GM18517 (cell line): Measurements from ENCODE around the gene CFAP206.
"Not testable (repeated sequence)": the region's sequence is repeated elsewhere in the genome, so short reads cannot be mapped to it uniquely, and the experiment has no call there.

ENCODE experiments used
- ATAC-seq: cut with Tn5 transposase; IDR thresholded peaks from one replicate; pipeline ENCODE4 v1.9.1; 2021; ENCODE audit warnings: mild to moderate bottlenecking, moderate library complexity; ENCODE audit not compliant: unreplicated experiment

CFAP206 gene

DNA sequence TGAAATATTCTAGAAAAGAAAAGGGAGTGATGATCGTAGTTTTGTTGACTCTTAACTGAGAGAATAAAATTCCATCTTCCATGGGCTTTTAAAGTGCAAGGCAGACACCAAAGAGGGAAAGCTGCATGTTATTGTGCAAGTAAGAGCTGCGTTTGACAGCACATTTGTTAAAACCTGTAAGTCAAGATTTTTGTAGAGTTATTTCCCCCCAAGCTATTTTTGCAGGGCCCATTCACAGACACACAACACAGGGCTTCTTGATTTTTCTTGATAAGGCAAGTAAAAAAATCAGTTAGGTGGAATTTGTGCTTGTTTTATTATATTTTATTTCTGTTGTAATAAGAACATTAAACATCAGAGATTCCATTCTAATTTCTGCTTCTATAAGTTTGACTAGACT, 13.8 kb downstream of the CFAP206 start:
- no peak for ATAC-seq

DNA sequence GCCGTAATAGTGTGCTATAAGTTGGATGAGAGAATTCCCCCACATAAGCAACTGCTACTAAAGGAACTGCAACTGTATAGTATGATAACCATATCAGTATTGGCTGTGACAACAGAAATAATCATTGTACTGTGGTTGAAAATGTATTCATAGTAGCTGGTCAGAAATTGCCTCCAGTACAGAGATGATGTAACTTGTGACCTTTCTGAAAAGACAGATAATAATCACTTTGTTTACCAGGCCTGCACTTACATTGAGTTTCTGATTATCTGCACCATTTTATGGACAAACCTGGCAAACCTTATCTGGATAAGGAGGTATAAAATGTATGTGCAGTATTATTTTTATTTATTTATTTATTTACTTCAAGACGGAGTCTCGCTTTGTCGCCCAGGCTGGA, 19.0 kb downstream of the CFAP206 start:
- ATAC-seq: no peak

DNA sequence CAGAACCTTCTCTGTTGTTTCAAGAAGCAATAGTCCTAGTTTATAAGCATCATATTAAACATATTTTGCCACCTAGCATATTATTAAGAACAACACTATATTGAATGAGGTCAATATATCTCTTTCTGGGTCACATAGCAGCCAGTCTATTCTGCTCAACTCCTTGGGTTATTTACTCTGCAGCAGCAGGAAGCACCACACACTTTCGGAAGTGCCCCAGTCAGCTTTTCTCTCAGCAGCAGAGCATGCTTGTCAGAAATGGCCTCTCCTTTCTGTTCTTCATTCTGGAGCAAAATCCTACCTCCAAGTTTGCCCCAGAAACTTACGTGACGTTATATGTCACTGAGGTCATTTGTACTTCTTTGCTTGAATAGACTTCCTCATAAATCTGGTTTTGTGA, 22.7 kb downstream of the CFAP206 start:
- ATAC-seq: no peak

DNA sequence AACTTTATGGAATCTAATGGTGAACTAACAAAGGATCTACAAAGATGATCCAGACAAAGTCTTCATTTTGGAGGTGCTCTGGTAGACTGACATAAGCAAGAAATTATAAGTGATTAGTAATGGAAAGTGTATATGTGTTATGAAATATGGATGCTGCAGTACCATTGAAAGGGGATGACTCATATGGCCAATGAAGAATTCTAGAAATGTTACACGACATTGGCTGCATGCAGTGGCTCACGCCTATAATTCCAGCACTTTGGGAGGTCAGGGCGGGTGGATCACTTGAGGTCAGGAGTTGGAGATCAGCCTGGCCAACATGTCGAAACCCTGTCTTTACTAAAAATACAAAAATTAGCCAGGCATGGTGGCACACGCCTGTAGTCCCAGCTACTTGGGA, 23.5 kb downstream of the CFAP206 start:
- no peak for ATAC-seq

DNA sequence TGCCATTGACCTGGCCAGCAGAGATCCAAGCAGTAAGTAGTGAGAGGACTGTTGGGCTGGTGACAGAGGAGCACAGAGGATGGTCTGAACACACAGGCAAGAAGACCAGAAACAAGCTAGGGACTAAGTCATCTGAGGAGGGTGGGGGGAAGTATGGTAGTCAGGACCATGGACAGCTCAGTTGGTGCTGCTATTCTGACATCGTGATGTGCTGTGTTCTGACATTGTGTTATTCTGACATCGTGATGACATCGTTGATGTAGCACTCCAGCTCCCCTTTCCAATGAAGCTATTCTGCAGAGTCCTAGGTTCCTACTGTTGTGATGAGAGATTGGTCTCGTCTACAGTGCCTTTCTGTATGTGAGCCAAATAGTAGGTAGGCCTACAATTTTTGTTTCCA, 28.7 kb downstream of the CFAP206 start:
- ATAC-seq: no peak

DNA sequence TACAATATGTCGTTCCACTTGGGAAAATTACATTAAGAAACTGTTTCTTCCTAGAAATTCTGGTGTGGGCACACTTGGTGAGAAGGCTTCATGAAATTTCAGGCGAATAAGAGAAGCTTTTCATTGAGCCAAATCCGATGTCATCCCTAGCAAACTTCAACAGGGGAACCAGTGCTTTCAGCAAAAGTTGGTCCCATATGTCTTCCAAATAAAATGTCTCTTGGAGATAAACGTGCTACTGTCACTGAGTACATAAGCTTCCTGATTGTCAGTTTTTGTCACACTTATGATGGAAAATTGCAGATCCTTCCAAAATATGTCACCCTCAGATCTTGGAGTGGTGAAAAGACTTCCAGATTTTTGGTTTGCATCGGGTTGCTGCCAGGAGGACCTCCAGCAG, 33.9 kb downstream of the CFAP206 start:
- ATAC-seq: no peak

DNA sequence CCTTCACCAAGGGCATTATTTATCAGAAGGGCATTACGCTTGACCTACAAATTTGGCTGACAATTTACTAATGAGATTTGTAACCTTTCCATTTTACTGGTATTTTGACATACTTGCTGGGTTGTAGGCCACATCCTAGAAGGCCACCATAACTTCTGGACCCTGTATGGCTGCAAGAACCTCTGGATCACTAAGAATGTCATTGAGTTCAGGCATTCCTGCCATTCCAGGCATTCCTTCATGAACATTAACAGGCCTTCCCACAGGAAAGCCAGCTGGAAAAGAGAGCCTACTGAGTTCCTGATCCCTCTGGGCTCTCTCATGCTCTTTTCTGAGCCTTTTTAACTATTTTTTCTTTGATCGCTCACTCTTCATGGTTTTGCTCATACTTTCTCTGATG, 36.6 kb downstream of the CFAP206 start:
- ATAC-seq: no peak

DNA sequence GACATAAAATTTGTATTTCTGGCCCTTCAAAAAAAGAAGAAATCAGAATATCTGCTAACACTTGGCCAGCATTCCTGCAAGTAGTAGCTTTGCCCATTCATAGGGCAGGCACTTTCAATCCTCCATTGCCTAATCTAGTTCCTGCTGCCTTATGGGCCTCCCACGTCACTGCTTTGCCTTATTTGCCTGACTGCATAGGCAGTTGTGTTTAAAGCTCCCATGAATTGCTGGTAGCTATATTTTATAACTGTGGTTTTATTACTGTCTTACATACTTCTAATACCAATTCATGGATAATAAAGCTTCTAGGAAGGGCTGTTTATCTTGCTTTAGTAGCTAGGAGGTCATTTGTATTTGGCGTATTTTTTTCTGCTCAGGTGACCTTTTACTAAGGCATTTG, 57.3 kb downstream of the CFAP206 start:
- ATAC-seq: no peak

DNA sequence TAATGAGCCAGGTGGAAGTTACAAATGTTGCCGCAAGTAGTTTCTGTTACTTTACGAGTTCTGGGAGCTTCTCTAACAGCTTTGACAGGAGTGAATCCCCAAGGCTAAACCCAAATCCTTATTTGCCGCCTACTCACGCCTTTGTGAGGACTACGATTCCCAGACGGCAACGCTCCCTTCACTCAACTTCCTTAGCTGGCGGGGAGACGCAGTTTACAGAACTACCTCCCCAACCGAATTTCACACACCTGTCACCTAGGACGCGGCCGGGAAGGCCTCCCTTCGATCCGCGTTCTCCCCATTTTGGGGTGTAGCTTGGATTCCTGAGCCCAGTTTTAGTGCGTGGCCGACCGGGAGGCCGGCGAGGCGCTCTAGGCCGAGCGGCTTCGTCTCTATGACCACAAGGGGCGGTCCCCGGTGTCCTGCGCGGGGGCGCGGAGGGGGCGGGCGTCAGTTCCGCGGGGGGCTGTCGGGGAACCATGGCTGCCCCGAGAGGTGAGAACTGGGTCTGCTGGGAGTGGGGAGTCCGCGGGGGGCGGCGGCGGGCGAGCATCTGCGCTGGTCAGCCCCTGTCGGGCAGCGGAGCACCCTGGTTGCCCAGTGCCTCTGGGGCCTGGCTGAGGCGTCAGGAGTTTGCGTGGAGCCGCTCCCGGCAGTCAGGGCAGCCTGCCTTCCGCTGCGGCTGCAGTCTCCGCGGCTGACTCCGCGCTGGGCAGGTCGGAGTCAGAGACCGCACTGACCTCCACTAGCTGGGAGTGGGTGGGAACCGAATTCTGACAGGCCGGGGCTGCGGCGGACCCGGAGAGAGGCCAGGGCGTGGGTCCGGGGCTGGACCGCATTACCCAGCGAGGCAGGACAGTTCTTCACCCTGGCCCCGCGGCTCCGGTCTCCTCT, 65.0 kb downstream of the CFAP206 start, which contains the start of gene SLC35A1:
TSS of gene SLC35A1 (plus strand) at position 450 of the 894 bp plus-strand sequence. CDS start at position 480, 30 bp downstream.
- peak; percentile 92 for ATAC-seq

DNA sequence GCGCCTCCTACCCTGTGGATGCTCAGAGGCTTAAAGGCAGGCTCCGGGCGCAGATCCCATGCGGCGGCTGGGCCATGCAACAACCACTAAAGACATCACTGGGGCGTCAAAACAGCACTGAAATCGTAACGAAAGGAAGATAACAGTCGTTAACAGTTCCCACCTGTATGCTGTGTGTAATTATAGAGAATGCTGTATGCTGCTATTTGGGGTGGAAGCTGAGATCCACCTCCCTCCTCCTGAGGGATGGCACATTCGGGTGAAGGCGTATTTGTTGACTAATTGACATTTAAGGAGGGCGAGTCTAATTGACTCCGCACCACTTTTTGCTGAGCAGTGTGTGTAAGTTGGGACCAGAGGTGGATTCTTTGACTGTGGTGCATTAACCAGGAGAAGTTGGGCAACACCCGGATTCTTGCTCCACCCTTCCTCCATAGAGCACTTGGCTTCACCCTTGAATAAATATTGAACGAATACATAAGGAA, 65.7 kb downstream of the CFAP206 start:
- peak; percentile 62 for ATAC-seq

DNA sequence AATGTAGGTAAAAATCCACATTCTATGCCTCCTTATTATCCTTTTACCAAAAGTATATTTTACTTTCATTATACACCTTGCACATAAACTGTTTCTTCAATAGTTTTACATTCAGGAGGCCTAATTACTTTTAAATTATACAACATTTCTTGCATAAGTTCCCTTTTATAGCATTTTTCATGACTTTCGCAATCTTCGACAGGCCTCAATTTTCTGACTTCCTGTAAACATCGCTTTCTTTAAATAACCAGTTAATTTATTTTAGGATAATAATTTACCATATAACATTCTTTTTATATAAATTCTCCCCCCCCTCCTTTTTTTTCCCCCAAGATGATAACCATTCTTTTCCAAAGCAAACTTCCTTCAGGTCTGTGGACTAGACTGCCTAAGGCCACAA, 74.2 kb downstream of the CFAP206 start:
- ATAC-seq: no peak

DNA sequence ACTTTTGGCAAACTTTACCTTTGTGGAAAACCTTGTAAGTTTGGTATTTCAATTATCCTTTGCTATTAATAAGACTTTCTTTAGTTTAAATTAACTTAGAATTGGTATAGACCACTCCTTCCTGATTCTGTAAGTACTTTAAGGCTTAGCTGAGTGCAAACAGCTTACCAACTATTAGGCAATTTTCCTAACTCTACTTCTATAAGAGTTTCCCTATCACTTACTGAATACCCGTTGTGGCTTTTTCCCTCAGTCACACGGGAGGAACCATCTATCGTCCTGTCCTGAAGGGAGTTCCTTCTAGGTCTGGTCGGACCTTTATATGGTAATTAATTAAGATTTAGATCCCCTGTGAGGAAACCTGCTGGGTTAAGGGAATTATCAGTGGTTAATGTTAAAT, 74.6 kb downstream of the CFAP206 start:
- ATAC-seq: no peak

DNA sequence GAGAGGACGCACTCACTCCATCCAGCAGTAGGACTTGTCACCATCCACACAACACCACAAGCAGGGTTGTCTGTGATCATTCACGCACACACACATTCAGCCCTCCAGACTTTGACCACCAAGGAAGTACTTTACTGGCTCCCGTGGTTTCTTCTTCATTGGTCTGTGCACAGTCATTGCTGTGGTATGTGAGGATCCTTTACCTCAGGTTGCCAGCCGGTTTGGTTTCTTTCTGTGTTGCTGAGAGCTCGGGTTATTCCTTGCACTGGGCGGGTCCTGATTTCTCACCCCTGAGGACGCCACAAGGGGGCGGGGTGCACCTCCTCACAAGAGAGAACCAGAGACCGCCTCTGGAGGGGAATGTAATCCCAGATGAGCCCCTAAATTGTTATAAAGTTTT, 76.2 kb downstream of the CFAP206 start:
- ATAC-seq: no peak

DNA sequence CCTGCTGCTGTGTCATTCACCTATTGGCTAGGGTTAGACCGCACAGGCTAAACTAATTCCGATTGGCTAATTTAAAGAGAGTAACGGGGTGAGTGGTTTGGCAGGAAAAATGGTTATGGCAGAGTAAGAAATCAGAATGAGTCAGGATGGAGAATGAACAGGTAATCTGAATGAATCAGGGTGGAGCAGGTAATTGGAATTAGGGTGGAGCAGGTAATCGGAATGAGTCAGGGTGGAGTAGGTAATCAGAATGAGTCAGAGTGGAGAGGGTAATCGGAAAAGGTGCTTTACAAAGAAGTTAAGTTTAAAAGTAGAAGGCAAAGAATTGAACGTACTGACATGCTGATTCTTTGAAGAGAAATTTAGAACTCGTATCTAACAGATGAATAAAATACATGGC, 76.7 kb downstream of the CFAP206 start:
- ATAC-seq: no peak

DNA sequence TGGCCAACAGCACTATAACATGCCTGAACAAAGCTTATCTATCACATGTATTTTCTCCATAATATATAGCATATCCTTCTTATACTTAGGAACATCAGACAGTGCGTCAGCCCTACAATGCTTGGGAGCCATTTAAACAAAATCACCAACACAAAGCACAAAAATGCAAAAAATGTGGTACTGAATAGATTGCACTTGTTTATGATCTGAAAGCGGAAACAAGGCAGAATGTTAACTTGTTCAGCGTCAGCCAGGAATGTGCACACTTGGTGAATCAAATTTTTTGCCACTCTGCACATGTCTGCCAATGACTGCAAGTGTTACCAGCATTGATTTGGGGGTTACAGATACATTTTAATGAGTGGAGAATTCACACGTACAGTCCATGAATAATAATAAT, 79.8 kb downstream of the CFAP206 start:
- ATAC-seq: no peak

DNA sequence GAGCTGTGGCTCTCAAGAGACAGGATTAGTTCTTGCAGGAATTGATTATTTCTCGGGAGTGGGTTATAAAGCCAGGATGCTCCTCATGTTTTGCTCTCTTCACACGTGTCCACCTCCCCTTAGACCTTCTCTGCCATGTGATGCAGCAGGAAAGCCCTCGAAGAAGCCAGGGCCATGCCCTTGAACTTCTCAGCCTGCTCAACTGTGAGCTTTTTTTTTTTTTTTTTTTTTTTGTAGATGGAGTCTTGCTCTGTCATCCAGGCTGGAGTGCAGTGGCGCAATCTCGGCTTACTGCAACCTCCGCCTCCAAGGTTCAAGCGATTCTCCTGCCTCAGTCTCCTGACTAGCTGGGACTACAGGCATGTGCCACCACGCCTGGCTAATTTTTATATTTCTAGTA, 81.6 kb downstream of the CFAP206 start:
- not testable (repeated sequence) for ATAC-seq

DNA sequence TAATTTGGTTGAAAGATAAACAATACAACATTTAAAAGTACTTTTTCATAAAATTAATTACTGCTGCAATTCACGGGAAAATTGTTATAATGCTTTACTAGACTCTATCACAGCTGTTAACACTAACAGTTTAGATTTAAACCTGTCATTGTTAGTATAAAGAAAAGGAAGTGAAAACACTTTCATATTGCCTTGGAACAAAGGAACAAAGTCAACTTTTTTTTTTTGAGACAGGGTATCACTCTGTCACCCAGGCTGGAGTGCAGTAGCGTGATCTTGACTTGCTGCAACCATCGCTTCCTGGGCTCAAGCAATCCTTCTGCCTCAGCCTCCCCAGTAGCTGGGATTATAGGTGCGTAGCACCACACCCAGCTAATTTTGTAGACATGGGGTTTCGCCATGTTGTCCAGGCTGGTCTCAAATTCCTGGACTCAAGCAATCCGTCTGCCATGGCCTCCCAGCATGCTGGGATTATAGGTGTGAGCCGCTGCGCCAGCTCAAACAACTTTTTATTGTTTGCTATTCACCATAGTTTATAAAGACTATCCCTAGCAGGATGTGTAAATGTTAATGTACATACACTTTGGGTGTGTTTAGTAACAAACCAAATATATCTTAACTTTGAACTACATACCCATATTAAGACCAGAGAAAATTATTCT, 87.1 kb downstream of the CFAP206 start:
- peak; percentile 88 for ATAC-seq

DNA sequence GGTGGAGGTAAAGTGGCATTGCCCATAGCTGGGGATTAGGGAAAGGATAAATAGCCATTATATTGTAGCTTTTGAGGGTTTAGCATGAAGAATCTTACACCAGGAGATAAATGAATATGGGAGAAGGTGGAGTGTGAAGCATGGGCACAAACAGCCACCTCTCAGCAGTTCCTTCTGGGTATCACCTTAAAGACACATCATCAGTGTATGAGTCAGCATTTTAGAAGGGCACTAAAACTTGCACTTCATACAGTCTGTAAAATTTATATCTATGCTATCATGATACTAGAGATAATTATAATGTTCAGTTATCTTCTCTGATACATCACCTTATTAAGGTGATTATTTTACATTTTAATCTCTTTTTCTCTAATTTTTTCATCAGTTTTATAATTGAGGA, 90.3 kb downstream of the CFAP206 start:
- ATAC-seq: no peak

DNA sequence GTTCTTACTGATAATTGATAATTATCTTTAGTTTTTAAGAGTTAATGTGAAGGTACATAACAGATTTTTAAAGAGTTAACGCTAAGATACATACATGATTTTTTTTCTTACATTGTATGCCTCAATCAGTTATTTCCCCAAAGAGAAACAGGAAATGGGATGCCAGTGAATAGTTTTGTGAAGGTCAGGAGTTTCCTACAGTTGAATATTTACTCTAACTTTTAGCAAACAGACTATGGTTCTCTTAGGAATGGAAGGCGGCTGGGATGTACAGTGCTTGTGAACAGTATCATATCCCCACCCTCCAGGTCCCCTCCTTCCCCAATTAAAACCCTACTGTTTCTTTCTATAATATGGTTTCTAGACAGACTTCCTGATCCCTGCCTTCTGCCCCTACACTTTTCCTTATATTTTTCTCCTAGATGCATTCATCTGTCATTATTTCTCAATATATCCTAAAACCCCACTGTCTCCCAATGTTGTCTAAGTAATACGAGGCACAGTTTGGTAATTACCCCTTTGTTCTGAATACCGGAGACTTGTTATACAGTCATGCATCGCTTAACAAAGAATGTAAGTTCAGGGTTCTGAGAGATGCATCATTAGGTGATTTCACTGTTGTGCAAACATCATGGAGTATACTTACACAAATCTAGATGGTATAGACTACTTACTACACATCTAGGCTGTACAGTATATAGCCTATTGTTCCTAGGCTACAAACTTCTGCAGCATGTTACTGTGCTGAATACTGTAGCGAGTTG, 94.2 kb downstream of the CFAP206 start:
- no peak for ATAC-seq

DNA sequence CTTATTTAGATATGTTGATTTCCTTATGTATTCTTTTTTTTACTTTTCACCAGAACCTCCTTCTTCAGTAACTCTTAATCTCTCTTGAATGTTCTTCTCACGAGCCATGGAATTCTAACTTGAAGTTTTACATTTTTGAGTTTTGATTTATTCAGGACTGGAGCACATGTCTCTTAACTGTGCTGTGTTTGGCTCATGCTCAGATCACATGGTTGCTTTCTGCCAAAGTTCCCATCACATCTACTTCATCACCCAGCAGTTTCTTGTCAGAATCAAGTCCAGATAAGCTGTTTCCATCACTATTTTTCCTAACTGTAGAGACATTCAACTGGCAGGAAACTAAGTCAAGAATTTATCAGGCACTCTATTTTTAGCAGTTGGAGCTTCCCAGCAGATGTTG, 96.7 kb downstream of the CFAP206 start:
- ATAC-seq: no peak
